GM18873 (cell line): ENCODE measurements around the gene PRLR.
A peak's percentile ranks its signal among the peaks of the same experiment; 100 is the strongest.

ENCODE experiments used
- ATAC-seq: cut with Tn5 transposase; IDR thresholded peaks from one replicate; pipeline ENCODE4 v1.9.1; 2021; ENCODE audit warnings: mild to moderate bottlenecking, moderate library complexity, moderate number of reproducible peaks; ENCODE audit not compliant: unreplicated experiment, low FRiP score

The PRLR gene

DNA sequence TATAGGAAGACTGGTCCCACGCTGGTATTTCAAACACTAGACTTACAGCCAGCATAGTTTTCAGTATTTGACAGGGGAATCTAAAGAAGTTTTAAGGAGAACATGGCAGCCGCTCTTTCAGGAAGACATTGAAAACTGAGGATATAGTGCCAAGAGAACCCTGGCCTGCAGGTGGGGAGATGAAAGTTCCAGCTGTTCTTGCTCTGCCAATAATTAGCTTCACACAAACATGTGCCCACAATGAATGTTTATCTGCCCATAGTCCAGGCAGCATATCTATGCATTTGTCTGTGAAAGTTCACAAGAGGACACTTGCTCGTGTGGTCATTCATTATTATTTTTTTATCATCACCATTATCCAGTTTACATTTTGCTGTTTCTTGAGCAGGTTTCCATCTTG is 134.9 kb downstream of the PRLR start:
- no peak for ATAC-seq

DNA sequence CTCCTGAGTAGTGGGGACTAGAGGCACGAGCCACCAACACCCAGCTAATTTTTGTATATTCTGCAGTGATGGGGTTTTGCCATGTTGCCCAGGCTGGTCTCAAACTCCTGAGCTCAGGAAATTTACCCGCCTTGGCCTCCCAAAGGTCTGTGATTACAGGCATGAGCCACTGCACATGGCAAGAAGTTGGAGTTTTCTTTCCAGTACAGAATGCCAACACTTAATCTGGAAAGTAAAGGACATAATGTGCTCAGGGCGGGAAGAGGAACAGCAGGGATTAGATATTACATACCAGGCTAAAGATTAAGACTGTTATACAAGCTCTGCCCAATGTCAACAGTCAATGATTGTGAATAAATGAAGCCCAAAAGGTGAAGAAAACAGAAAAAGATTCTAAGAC is 135.3 kb downstream of the PRLR start:
- no peak for ATAC-seq

DNA sequence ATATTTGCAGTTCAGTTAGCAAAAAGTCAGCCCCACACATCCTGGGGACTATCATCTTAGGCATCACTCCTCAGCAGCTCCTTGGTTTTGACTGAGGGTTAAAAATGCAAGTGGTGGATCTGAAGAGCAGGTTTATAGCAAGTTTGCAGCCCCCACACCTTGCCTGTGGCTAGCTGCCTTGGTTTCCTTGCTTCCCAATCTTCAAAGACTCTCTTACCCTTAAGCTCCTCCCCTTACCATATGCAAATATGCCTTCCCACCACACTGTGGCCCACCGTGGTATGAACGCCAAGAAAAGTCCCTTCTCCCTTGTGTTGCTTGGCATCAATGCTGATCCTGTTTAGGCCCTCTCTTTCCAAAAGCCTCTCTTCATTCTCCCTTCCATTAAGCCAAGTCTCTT is 137.6 kb downstream of the PRLR start:
- no peak for ATAC-seq

DNA sequence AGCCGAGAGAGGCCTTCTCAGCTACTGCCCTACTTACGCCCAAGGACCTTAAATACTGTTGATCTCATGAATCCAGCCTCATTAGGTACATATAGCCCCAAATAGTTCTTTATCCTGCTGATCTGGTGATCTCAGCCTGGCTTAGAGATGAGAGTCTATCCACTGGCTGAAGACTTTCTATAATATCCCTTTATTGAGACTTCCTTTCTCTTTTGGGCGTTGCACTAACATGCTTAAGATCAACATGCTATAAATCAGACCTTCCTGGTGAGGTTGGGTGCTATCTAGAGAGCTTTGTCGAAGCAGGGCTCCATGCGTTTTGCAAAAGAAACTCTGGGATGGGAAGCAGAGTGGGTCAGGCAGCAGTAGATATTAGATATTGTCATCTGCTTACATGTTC is 138.6 kb downstream of the PRLR start:
- no peak for ATAC-seq

DNA sequence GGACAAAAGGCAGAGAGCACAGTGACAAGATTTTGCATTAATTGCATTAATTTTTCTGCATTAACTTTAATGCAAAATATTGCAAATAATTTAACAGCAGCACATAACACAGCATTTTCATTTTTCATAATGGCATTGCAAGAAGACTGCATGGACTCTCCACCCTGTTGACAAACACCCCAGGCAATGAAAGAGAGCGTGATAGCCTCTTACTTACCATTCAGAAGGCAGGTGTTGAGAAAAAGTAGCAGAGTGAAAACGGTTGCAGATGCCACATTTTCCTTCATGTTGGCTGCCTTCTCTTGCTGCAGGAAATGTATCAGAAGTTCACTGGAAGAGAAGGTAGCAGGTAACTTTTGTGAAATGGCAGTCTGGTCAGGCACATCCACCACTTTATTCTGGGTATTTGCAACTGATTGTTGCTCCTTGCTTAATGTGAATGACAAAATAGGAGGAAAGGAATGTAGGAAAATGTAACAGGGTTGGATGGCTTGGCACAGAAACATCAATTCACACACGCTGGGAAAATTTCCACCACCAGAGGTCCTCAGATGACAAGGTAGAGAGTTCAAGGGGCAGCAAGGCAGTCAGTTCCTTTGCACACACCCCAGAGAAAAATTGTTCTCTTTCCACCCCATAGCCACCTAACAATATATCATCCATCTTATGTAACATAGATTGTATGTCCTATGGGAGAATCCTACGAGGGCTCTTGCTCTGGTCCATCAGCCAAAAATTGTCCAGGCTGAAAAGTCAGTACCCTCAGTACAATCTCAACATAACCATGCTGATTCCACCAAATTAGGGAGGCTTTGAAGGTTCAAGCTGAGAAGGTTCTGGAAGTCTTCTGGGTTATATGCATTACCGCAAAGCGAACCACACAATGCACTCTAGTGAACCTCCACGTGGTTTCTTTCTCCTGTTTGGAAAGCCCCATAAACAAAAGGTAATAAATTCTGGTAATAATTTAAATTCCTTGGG is 140.7 kb downstream of the PRLR start:
- no peak for ATAC-seq

DNA sequence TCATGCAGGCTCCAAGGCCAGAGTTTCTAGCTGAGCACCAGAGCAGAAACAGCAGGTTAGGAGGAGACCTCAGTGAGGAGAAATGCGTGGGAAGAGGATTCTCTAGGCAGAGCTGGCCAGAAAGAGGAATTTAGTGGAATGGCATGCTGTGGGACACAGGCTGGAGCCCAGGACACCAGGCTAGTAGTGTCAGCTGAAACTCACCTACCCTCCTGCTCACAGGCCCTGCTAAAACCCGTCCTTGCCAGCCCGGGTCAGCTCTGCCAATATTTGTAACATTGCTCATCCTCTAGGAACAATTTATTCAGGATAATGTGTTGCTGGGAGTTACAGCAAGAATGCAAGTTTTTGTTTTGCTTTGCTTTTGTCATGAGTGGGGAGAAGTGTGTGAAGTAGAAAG is 142.3 kb downstream of the PRLR start:
- no peak for ATAC-seq

DNA sequence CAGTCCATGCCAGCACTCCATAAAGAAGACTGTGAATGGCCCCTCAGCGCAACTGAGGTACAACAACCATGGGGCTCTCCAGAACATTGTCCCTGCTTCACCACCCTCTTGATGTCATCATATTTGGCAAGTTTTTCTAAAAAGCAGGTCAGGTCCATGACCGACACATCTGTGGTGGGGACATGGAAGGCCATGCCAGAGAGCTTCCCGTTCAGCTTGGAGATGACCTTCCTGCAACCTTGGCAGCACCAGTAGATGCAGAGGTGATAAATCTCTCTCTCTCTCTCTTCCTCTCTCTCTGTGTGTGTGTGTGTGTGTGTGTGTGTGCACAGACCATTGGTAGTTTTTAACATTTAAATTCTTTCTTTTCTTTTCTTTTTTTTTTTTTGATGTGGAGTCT is 147.1 kb downstream of the PRLR start:
- ATAC-seq, result no peak

DNA sequence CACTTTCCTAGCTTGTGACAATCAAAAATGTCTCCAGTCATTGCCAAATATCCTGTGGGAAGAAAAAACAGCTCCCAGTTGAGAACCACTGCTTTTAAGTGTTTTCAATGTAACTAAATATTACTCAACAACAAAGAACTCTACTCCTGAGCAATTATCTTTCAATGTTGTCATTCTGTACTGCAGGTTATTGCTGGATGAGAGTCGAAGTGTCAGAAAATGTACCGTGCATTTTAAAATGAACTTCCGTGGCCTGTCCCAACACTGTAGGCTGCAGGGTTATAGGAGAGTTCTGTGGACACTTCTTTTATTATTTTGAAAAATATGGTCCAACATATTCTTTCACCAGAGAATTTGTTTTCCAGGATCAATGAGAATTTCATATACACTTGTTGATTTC is 147.8 kb downstream of the PRLR start:
- ATAC-seq, result no peak

DNA sequence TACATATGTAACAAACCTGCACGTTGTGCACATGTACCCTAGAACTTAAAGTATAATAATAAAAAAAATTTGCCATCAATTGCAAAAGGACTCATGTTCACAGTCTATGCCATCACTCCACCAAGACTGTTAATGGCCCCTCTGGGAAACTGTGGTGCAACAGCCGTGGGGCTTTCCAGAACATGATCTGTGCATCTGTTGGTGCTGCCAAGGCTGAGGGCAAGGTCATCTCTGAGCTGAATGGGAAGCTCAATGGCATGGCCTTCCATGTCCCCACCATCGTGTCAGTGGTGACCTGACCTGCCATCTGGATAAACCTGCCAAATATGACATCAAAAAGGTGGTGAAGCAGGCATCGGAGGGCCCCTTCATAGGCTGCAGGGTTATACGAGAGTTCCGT is 149.2 kb downstream of the PRLR start:
- no peak for ATAC-seq

DNA sequence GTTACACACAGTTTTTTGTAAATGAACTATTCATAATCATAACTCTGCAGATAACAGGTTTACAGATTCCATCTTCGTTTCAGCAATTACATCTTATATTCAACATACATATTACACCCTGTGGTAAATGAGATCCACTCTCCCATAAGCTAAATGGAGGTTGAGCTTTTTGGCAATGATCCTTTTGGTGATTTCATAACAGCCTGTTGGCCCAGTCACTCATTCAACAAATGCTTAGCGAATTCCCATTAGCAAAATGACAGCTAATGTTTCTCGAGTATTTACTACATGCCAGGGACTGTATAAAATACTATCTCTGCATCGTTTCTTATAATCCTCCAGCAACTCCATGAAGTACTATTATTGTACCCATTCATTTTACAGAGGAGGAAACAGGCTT is 157.1 kb downstream of the PRLR start:
- ATAC-seq, result no peak

DNA sequence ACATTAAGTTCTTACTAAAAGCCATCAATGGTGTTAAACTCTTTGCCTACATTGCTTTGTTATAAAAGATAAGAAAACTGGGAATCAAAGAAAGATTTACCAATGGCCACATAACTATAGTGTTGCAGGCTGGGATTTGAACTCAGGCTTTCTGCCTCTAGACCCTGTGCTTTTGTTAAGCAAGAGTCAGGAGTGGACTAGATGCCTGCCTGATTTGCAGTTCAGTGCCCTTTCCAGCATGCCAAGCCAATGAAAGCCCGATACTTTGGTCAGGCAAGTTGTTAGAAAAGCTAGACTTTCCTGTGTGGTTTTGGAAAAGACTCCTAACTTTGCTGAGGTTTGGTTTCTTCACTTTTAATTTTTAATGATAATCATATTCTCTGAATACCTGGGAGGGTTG is 161.1 kb downstream of the PRLR start:
- ATAC-seq, result no peak

DNA sequence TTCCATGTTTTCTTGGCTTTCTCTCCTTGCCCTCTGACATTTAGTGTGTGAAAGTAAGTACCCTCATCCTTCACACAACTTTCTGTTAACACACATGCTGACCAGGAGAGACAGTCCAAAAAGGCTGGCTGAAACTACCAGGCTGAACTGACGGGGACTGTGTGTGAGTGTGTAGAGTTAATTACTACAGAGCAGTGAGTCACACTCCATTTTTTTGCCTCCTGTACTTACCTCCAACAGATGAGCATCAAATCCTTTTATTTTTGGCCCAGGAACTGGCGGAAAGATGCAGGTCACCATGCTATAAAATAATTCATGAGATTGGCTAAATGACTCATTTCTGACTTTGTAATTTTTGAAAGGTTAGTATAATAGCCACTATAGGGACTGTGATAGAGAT is 162.3 kb downstream of the PRLR start:
- no peak for ATAC-seq

DNA sequence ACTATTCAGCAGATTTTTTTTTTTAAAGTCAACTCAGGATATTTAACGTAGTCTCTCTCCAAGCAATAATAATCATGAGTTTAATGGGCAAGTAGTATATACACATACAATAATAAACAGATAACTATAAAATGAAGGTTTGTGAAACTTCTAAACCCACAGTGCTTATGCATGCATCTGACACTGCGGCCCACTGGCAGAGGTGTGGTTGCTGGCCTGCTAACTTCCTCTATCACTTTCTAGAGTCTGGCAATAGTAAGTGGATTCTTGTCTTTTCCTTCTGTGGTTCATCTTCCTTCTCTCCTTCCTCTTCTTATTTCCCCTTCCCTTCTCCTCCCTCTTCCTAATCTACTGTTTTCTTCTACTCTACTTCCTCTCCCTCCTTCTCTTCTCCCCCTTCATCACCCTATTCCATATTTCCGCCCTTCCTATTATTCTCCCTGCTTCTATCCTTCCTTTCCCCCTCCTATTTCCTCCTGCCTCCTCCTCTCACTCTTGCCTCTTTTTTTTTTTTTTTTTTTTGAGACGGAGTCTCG is 164.0 kb downstream of the PRLR start:
- peak; percentile 82 for ATAC-seq

DNA sequence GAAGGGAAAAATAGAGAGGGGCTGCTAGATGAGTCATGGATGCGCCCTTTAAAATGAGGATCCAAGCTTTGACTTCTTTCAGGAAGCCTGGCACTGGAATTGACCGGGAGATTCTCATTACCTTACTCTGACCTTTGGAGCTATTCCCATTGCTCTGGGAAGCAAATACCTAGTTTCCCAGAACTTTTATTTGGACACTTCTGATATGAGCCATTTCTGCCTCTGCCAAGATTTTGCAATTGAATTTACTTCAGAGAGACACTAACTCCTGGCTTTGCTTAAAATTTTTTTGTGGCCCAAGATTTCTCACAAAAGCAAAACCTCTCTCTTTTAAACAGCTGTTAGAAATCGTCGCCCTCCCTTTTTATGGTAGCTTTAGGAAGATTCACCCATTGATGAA is 166.9 kb downstream of the PRLR start:
- no peak for ATAC-seq

DNA sequence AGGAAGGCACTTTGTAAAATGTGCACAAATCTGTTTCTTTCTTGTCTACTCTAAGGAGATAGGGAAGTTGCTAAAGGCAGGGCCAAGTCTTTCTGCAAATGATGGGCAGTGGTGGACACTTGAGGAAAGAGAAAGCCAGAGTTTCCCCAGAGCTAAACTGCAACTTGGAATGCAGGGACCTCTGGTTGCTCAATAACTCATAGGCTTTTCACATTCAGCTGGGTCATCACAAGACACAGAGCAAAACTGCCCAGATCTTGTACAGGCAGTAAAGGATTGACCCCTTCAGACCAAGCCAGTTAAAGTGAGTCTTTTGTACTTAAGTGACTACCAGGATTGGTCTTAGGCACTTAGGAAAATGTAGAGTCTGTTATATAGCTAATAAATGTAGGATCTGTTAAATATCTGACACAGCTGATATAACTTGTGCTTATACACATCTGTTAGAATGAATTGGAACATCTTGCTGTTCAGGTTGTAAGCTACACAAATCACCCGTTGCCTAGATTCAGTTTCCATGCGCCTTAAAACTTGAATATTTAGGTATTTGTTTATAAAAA is 169.0 kb downstream of the PRLR start:
- no peak for ATAC-seq

DNA sequence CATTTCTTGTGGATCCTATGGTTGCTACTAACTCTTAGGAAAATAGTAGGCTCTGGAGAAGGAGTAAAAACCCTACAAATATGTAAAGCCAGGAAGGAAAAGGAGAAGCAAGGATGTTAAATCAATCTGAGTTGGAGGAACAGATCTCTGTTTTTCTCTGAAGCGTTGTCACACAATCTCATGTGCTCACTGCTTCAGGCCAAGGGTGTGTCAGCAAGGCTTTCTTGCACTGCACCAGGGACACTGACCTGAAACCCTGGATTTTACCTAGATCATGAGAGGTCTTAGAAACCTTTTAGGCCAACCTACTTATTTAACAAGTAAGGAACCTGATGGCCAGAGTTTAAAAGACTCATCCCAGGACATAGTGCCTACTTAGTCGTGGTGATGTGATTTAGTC is 170.1 kb downstream of the PRLR start:
- ATAC-seq, result no peak

DNA sequence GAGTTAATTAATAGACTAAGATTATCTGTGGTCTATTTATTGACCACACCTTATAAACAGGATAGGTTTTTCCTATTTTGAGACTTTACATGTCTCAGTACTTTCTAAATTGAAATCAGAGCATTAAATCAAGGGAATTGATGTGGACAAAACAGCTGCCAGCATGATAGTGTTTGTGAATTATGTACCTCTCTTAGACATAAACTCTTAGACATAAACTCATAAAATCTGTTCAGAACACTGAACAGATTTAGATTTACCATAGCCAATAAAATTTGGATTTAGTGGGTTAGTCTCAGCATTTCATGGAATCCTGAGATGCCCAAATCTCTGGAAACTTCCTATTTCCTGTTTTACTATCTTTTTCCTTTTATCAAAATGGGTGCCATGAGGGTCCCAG is 171.0 kb downstream of the PRLR start:
- ATAC-seq, result no peak

DNA sequence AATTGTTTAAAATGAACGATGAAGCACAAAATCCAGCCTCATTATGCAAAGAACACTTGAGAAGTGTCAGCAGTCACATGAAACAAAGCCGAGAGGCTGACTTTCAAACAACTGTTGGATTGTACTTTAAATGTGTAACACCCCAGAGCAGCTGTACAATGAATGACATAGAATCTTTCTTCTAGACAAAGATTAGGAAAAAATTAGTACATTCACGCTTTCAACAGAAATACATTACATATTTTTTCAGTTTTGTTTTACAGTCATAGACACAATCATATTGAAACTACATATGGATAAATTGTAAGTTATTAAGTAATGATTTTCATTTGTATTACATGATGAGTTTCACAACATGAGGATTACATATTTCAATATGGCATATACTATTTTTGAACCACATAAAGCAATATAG is 171.9 kb downstream of the PRLR start:
- ATAC-seq, result peak; percentile 93

DNA sequence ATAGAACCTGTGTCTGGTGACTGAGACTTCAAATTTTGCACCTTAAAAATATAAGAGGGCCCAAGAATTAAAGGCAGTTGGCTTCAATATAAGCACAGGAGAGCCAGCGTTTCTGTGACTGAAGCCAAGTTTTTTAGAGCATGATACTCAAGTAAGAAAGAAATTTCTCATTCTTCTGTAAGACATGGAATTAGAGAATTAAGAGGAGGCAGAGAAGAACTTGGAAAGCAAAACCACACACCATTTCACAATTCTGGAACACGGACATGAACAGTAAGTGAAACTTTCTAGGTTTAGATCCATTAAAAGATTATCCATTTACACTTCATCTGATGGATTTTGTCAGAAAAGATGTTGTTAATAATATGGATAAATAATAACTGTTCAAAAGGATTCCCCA is 173.6 kb downstream of the PRLR start:
- no peak for ATAC-seq

DNA sequence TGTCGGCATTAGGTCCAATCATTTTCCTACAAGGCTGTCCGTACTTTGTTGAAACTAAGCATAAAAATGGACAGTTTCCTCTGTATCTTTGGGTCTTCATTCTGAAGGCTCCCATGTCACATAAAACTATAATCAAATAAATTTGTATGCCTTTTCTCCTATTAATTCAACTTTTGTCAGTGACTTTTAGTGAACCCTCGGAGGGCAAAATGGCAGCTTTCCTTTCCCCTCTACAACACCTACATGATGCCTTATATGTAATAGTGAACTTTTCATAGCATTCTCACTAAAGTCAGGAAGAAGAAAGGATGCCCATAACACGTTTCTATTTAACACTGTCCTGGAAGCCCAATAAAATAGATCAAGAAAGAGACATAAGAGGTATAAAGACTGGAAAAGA is 177.4 kb downstream of the PRLR start:
- ATAC-seq, result no peak

DNA sequence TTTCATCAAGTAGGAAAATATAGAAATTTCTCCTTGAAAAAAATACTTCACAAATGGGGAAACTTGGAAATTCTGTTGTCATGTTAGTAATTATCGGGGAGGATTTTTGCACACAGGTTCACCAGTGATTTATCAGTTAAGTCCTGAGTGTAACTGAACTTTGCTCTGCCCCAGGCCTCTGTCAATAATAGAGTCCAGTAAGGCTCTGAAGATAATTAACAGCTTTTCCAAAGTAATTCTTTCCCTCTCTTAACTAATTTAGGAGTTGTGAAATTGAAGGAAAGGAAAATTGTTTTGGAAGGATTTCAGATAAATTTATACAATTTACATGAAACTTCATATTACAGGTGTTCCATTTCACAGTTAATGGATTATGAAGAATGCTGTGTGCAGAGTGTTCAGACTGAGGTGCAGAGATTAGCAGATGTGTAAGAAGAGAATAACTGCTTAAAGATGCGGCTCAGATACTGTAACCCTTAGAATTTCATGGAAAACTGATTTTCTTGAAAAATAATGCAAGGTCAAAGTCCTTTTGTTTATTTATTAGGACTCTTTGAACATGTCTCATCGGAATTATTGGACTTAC is 179.7 kb downstream of the PRLR start:
- no peak for ATAC-seq

DNA sequence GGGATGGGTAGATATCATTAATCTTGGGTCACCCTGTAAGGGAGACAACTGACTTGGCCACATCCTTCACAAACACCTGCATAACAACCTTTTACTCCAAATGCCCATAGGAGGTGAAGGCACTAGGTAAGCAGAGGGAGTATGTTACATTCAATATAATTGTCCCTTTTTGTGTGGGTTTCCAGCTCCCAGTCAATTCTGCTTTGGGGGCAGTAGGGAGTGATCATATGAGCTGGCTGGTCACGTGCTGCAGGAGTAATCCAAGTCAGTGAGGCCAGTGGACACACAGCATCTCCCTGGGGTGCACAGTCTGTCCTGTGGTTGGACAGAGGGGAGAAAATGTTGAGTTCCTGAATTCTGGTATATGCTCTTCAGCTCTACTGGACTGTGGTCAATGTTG is 181.4 kb downstream of the PRLR start:
- no peak for ATAC-seq
